Measurements from ENCODE around the gene HOXD8. TPM values are rescaled to one million over a fixed set of nuclear protein-coding genes. Genes with fewer than 3 reads are reported as not detected.
A peak's percentile ranks its signal among the peaks of the same experiment; 100 is the strongest.

The HOXD8 gene
- total RNA-seq, 6 donors from 2014 or later = 0.43 to 2.3 (median 0.74) TPM; not detected in 1

- H3K4me1 ChIP-seq = peaks cover 26 to 49% (median 35%) of the 10 kb centered on the region in 4 donors
- TF ChIP-seq POLR2AphosphoS5 (IDR thresholded peaks at IDR 0.05) = no peak
- no peak for TF ChIP-seq CTCF (IDR thresholded peaks at IDR 0.05)
- TF ChIP-seq EP300 (IDR thresholded peaks at IDR 0.05) = no peak
- no peak for TF ChIP-seq POLR2A (IDR thresholded peaks at IDR 0.05)
- WGBS, 2 donors = 16 to 26% methylated on average over 6 of the region's 6 CpGs
- H3K9me3 ChIP-seq = peaks cover 0 to 5% (median 0%) of the 10 kb centered on the region in 4 donors
- no peak overlapping the region for H3K4me3 ChIP-seq
- DNase-seq = no peak
- no peak overlapping the region for H3K27ac ChIP-seq
- peaks cover 0 to 86% (median 63%) of the 10 kb centered on the region in 4 donors for H3K27me3 ChIP-seq
- H3K36me3 ChIP-seq = no peaks in the 10 kb centered on the region
- ATAC-seq (ENCODE audit: low FRiP score in 2 of 2) = no peak
Observed at GRCh38 chr2:176125772-176126054, 3.8 kb upstream of the HOXD8 start.

- DNase-seq (no peak), ATAC-seq (ENCODE audit: low FRiP score in 2 of 2) (no peak)
- Histone ChIP-seq H3K4me3 (no peak overlapping the region), H3K27me3 (peaks cover 0 to 85% (median 58%) of the 10 kb centered on the region in 4 donors), H3K4me1 (peaks cover 29 to 42% (median 34%) of the 10 kb centered on the region in 4 donors), H3K27ac (no peak overlapping the region), H3K36me3 (no peaks in the 10 kb centered on the region), H3K9me3 (no peaks in the 10 kb centered on the region)
- WGBS, 2 donors = 4 to 5% methylated on average over 13 of the region's 13 CpGs
- TF ChIP-seq POLR2A (IDR thresholded peaks at IDR 0.05) = no peak
- peak; percentile 57 to 86 (median 81) for TF ChIP-seq CTCF (IDR thresholded peaks at IDR 0.05)
Observed at GRCh38 chr2:176126929-176127773, 2.4 kb upstream of the HOXD8 start.

GRCh38 chr2:176127774-176128072 is 1.8 kb upstream of the HOXD8 start:
- H3K36me3 ChIP-seq = no peaks in the 10 kb centered on the region
- no peak for TF ChIP-seq EP300 (IDR thresholded peaks at IDR 0.05)
- no peak for TF ChIP-seq POLR2AphosphoS5 (IDR thresholded peaks at IDR 0.05)
- TF ChIP-seq POLR2A (IDR thresholded peaks at IDR 0.05) = no peak
- TF ChIP-seq CTCF (IDR thresholded peaks at IDR 0.05) = no peak
- peaks cover 27 to 40% (median 30%) of the 10 kb centered on the region in 4 donors for H3K4me1 ChIP-seq
- 11 to 24% methylated on average over 4 of the region's 4 CpGs for WGBS, 2 donors
- H3K4me3 ChIP-seq = no peak overlapping the region
- ATAC-seq (ENCODE audit: low FRiP score in 2 of 2) = no peak
- H3K27me3 ChIP-seq = peaks cover 0 to 85% (median 55%) of the 10 kb centered on the region in 4 donors
- no peak for DNase-seq
- no peak overlapping the region for H3K27ac ChIP-seq
- H3K9me3 ChIP-seq = no peaks in the 10 kb centered on the region

- Histone ChIP-seq H3K27me3 (peaks cover 0 to 85% (median 50%) of the 10 kb centered on the region in 4 donors), H3K9me3 (no peaks in the 10 kb centered on the region), H3K4me3 (no peak overlapping the region), H3K27ac (no peak overlapping the region), H3K4me1 (peaks cover 20 to 33% (median 24%) of the 10 kb centered on the region in 4 donors), H3K36me3 (no peaks in the 10 kb centered on the region)
- DNase-seq = no peak
- WGBS, 2 donors = 14 to 17% methylated on average over 27 to 42 of the region's 49 CpGs
- no peak for ATAC-seq (ENCODE audit: low FRiP score in 2 of 2)
- TF ChIP-seq CTCF (IDR thresholded peaks at IDR 0.05) = no peak
- TF ChIP-seq EP300 (IDR thresholded peaks at IDR 0.05) = no peak
- no peak for TF ChIP-seq POLR2AphosphoS5 (IDR thresholded peaks at IDR 0.05)
- no peak for TF ChIP-seq POLR2A (IDR thresholded peaks at IDR 0.05)
Observed at GRCh38 chr2:176128172-176128981, 1.1 kb upstream of the HOXD8 start.

Data from upper lobe of left lung (tissue), 6 donors.